Measurements from ENCODE around the gene KLF13. TPM values are rescaled to one million over a fixed set of nuclear protein-coding genes. Genes with fewer than 3 reads are reported as not detected.
A peak's percentile ranks its signal among the peaks of the same experiment; 100 is the strongest.

Gene KLF13
- total and polyA plus RNA-seq, 10 of the 15 experiments (the other 5 are each of a cell fraction or from before 2014, with no cell fraction given), result 20.3 to 109 (median 51.4) TPM

- TF ChIP-seq CHD2 (IDR thresholded peaks at IDR 0.05; ENCODE audit: borderline replicate concordance, low read depth, low read length) (peak; percentile 29; the same call in 1 of the 2 replicates), CREM (IDR thresholded peaks at IDR 0.05; ENCODE audit: low read depth) (peak; percentile 66; the same call in 1 of the 2 replicates), MYB (IDR thresholded peaks at IDR 0.05; ENCODE audit: borderline replicate concordance, low read depth, low read length) (0 out of 2 replicates have a peak, but pooled peaks have one; percentile 14), TCF3 (IDR thresholded peaks at IDR 0.05; ENCODE audit: borderline replicate concordance, insufficient read depth, low read depth, low read length) (peak; percentile 90), CBX5 (IDR thresholded peaks at IDR 0.05; ENCODE audit: low read depth) (no peak; the same call in 1 of the 2 replicates), FOXM1 (IDR thresholded peaks at IDR 0.05; ENCODE audit: low read depth, low read length) (peak; percentile 37), ZNF592 (IDR thresholded peaks at IDR 0.05) (0 out of 2 replicates have a peak, but pooled peaks have one; percentile 80), FOS (IDR thresholded peaks at IDR 0.05; ENCODE audit: borderline replicate concordance, extremely low read depth, insufficient read length) (no peak), ZNF217 (IDR thresholded peaks at IDR 0.05) (peak; percentile 90), USF2 (IDR thresholded peaks at IDR 0.05; ENCODE audit: borderline replicate concordance, low read depth, low read length) (no peak), ZNF687 (IDR thresholded peaks at IDR 0.05) (peak; percentile 83), SP1 (IDR thresholded peaks at IDR 0.05; ENCODE audit: low read depth, low read length) (peak; percentile 13), ATF7 (IDR thresholded peaks at IDR 0.05; ENCODE audit: low read depth) (peak; percentile 86), GABPA (IDR thresholded peaks at IDR 0.05; ENCODE audit: low read depth) (no peak), BCL3 (IDR thresholded peaks at IDR 0.05; ENCODE audit: borderline replicate concordance, insufficient read depth, low read depth, low read length, poor library complexity, severe bottlenecking) (peak; percentile 46), TCF12 (IDR thresholded peaks at IDR 0.05; ENCODE audit: low read depth, low read length) (peak; percentile 77; the same call in 1 of the 2 replicates)
Measured at GRCh38 chr15:31352911-31353811, 26.5 kb downstream of the KLF13 start (continued).
